Astrocyte (in vitro differentiated cells and primary cell): ENCODE data around the gene DPF3. TPM values are rescaled to one million over a fixed set of nuclear protein-coding genes. Genes with fewer than 3 reads are reported as not detected.

Source experiments
- DNase-seq: peaks from one replicate; pipeline ENCODE4 v3.0.0-alpha.2; 2010; ENCODE audit warnings: low read depth
- FAIRE-seq: peaks from 2 replicates; lab custom pipeline; 2011; peaks lifted over from hg19 to GRCh38; lab: Jason Lieb, UNC
- H2AFZ ChIP-seq: 2 replicates; pipeline ENCODE4 v1.6.0; 2012; ENCODE audit warnings: low read depth, low read length, inconsistent platforms
- H3K27ac ChIP-seq: 2 replicates; pipeline ENCODE4 v1.5.1; 2011; ENCODE audit warnings: low read depth, low read length, inconsistent platforms
- H3K27me3 ChIP-seq: 2 replicates; pipeline ENCODE4 v1.6.0; 2011; ENCODE audit warnings: low read length, inconsistent platforms; ENCODE audit not compliant: insufficient read depth
- H3K36me3 ChIP-seq: 2 replicates; pipeline ENCODE4 v1.5.1; 2011; ENCODE audit warnings: low read length, inconsistent platforms; ENCODE audit not compliant: insufficient read depth
- H3K4me1 ChIP-seq: 2 replicates; pipeline ENCODE4 v1.5.1; 2011; ENCODE audit warnings: low read length, inconsistent platforms; ENCODE audit not compliant: insufficient read depth
- H3K4me2 ChIP-seq: 2 replicates; pipeline ENCODE4 v1.6.0; 2012; ENCODE audit warnings: low read length, inconsistent platforms
- H3K4me3 ChIP-seq: 2 replicates; pipeline ENCODE4 v1.5.1; 2011; ENCODE audit warnings: low read depth, mild to moderate bottlenecking, low read length, inconsistent platforms; ENCODE audit not compliant: insufficient read depth
- H3K79me2 ChIP-seq: 2 replicates; pipeline ENCODE4 v1.6.0; 2012; ENCODE audit warnings: mild to moderate bottlenecking, low read length, inconsistent platforms; ENCODE audit not compliant: insufficient read depth
- H3K9ac ChIP-seq: 2 replicates; pipeline ENCODE4 v1.6.0; 2012; ENCODE audit warnings: mild to moderate bottlenecking, low read length, inconsistent platforms
- H3K9me3 ChIP-seq: 2 replicates; pipeline ENCODE4 v1.5.1; 2012; ENCODE audit warnings: low read depth, mild to moderate bottlenecking, low read length, inconsistent platforms; ENCODE audit not compliant: insufficient read depth
- H4K20me1 ChIP-seq: 2 replicates; pipeline ENCODE4 v1.6.0; 2012; ENCODE audit warnings: low read length, inconsistent platforms; ENCODE audit not compliant: insufficient read depth
- H3K27ac Mint-ChIP-seq: one replicate; pipeline ENCODE4 v1.8.0; 2021; ENCODE audit warnings: mild to moderate bottlenecking, mixed read lengths; ENCODE audit not compliant: unreplicated experiment
- H3K27me3 Mint-ChIP-seq: one replicate; pipeline ENCODE4 v1.8.0; 2021; ENCODE audit warnings: low read depth, mixed read lengths; ENCODE audit not compliant: unreplicated experiment
- H3K36me3 Mint-ChIP-seq: one replicate; pipeline ENCODE4 v1.8.0; 2021; ENCODE audit warnings: low read depth, mixed read lengths; ENCODE audit not compliant: unreplicated experiment
- H3K4me1 Mint-ChIP-seq: one replicate; pipeline ENCODE4 v1.8.0; 2021; ENCODE audit warnings: low read depth, mixed read lengths; ENCODE audit not compliant: unreplicated experiment
- H3K4me3 Mint-ChIP-seq: one replicate; pipeline ENCODE4 v1.8.0; 2021; ENCODE audit warnings: mild to moderate bottlenecking, moderate library complexity, mixed read lengths; ENCODE audit not compliant: unreplicated experiment
- H3K9me3 Mint-ChIP-seq: one replicate; pipeline ENCODE4 v1.8.0; 2021; ENCODE audit warnings: mild to moderate bottlenecking, mixed read lengths; ENCODE audit not compliant: unreplicated experiment
- CTCF ChIP-seq: IDR thresholded peaks from 2 replicates; pipeline ENCODE4 v1.5.1; 2011; ENCODE audit warnings: low read depth, mild to moderate bottlenecking, inconsistent platforms, low read length, moderate library complexity; ENCODE audit not compliant: insufficient read depth
- EZH2 ChIP-seq: IDR thresholded peaks from 2 replicates; pipeline ENCODE4 v1.6.1; 2012; ENCODE audit warnings: mild to moderate bottlenecking, low read length, inconsistent platforms; ENCODE audit not compliant: insufficient read depth
- total RNA-seq: library from RNA; stranded (reverse); gene quantifications from 2 replicates; pipeline ENCODE4 v1.2.1, GENCODE V29; 2021

The DPF3 gene
- total RNA-seq, 1 donor from 2014 or later: 2.4 TPM

GRCh38 chr14:72882463-72882862, 11.4 kb downstream of the DPF3 start:
- FAIRE-seq (no peak), DNase-seq (no peak)
- Histone ChIP-seq H3K4me1 (peaks cover 14% of the 10 kb centered on the region), H3K27ac (no peak overlapping the region), H2AFZ (no peak overlapping the region), H3K27me3 (no peaks in the 10 kb centered on the region), H3K79me2 (peaks cover 94% of the 10 kb centered on the region), H3K36me3 (no peaks in the 10 kb centered on the region), H3K9me3 (no peaks in the 10 kb centered on the region), H4K20me1 (peaks cover 67% of the 10 kb centered on the region), H3K4me2 (no peak overlapping the region), H3K9ac (no peak overlapping the region), H3K4me3 (no peak overlapping the region)
- H3K4me3 Mint-ChIP-seq: no peak overlapping the region
- TF ChIP-seq CTCF: no peak
- TF ChIP-seq EZH2: no peak
- peaks cover 7% of the 10 kb centered on the region for H3K27me3 Mint-ChIP-seq
- no peak overlapping the region for H3K27ac Mint-ChIP-seq
- H3K36me3 Mint-ChIP-seq: peaks cover 6% of the 10 kb centered on the region
- H3K4me1 Mint-ChIP-seq: no peaks in the 10 kb centered on the region
- H3K9me3 Mint-ChIP-seq: no peaks in the 10 kb centered on the region

- peaks cover 14% of the 10 kb centered on the region for H3K4me1 ChIP-seq
- Mint-ChIP-seq H3K36me3 (peaks cover 6% of the 10 kb centered on the region), H3K9me3 (no peaks in the 10 kb centered on the region), H3K27me3 (peaks cover 8% of the 10 kb centered on the region), H3K27ac (no peak overlapping the region), H3K4me1 (no peaks in the 10 kb centered on the region), H3K4me3 (no peak overlapping the region)
- TF ChIP-seq EZH2 (no peak), CTCF (no peak)
- H3K4me3 ChIP-seq: no peak overlapping the region
- H3K4me2 ChIP-seq: no peak overlapping the region
- H2AFZ ChIP-seq: no peak overlapping the region
- no peak overlapping the region for H3K9ac ChIP-seq
- H3K79me2 ChIP-seq: peaks cover 94% of the 10 kb centered on the region
- FAIRE-seq (no peak), DNase-seq (no peak)
- H3K27ac ChIP-seq: no peak overlapping the region
- no peaks in the 10 kb centered on the region for H3K36me3 ChIP-seq
- H4K20me1 ChIP-seq: peaks cover 67% of the 10 kb centered on the region
- no peaks in the 10 kb centered on the region for H3K27me3 ChIP-seq
- H3K9me3 ChIP-seq: no peaks in the 10 kb centered on the region
Observed at GRCh38 chr14:72882047-72882446, 11.9 kb downstream of the DPF3 start.

GRCh38 chr14:72881543-72881942, 12.4 kb downstream of the DPF3 start:
- no peak overlapping the region for H3K27ac ChIP-seq
- H3K4me3 Mint-ChIP-seq: no peak overlapping the region
- no peaks in the 10 kb centered on the region for H3K9me3 Mint-ChIP-seq
- no peaks in the 10 kb centered on the region for H3K36me3 ChIP-seq
- no peak overlapping the region for H3K9ac ChIP-seq
- no peak for FAIRE-seq
- no peaks in the 10 kb centered on the region for H3K27me3 ChIP-seq
- H3K4me1 Mint-ChIP-seq: no peaks in the 10 kb centered on the region
- H3K79me2 ChIP-seq: peaks cover 94% of the 10 kb centered on the region
- H2AFZ ChIP-seq: no peak overlapping the region
- TF ChIP-seq EZH2: no peak
- TF ChIP-seq CTCF: no peak
- peaks cover 70% of the 10 kb centered on the region for H4K20me1 ChIP-seq
- H3K27ac Mint-ChIP-seq: no peak overlapping the region
- no peaks in the 10 kb centered on the region for H3K9me3 ChIP-seq
- H3K36me3 Mint-ChIP-seq: peaks cover 6% of the 10 kb centered on the region
- no peak for DNase-seq
- H3K4me1 ChIP-seq: peaks cover 14% of the 10 kb centered on the region
- H3K27me3 Mint-ChIP-seq: peaks cover 8% of the 10 kb centered on the region
- H3K4me2 ChIP-seq: no peak overlapping the region
- no peak overlapping the region for H3K4me3 ChIP-seq
